Measurements from ENCODE around the gene KCTD17. TPM values are rescaled to one million over a fixed set of nuclear protein-coding genes. Genes with fewer than 3 reads are reported as not detected.

KCTD17 gene
- total and polyA plus RNA-seq, 4 donors = 2.0 to 5.2 (median 3.7) TPM

DNA sequence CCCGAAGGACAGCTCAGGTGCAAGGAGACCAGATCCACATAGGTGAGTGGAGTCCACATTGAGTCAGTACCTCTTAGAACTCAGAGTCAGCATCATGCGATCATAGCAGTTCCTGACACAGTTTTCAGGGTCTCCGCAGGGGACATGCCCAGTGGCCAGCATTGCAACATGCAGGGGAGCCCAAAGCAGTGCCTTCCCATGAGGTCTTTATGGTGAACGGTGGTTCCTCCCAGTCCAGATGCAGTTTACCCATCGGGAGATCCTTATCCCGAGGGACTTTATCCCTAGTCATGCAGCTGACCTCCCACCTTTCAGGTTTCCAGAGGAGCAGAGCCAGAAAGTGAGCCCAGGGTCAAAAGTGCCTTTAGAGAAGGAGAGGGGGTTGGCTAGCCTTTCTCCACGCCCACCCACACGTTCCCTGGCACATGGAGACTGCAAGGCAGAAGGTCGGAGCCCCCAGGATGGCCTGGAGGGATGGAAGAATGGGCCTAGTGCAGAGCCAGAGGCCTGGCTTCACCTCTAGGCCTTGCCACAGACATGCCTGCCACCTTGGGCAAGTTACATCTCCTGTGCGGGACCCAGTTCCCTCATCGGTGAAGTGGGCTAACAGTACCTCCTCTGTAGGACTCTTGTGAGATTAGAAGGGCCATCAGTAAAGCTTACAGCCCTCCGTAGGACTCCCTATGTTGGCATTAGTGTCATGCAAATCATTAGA lies 6.4 kb downstream of the KCTD17 start:
- TF ChIP-seq, protein P1, sequence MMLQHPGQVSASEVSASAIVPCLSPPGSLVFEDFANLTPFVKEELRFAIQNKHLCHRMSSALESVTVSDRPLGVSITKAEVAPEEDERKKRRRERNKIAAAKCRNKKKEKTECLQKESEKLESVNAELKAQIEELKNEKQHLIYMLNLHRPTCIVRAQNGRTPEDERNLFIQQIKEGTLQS (IDR thresholded peaks at IDR 0.05) = no peak
- no peak for TF ChIP-seq TAF1 (conservative IDR thresholded peaks at IDR 0.05)
- TF ChIP-seq GABPA (IDR thresholded peaks at IDR 0.05 in 1 of 2, conservative IDR thresholded peaks at IDR 0.05 in 1 of 2) = no peak
- H3K4me1 ChIP-seq (ENCODE audit: control insufficient read depth in 4 of 4, insufficient read depth in 4 of 4, low read length in 3 of 4) = no peaks in the 10 kb centered on the region
- no peak overlapping the region for H3K9ac ChIP-seq (ENCODE audit: low read depth in 1 of 2, low read length in 2 of 2)
- H3K27me3 ChIP-seq (ENCODE audit: control insufficient read depth in 4 of 4, insufficient read depth in 4 of 4, low read length in 3 of 4) = no peaks in the 10 kb centered on the region
- H3K9me3 ChIP-seq (ENCODE audit: control insufficient read depth in 4 of 4, low read length in 3 of 4) = no peaks in the 10 kb centered on the region
- H3K4me3 ChIP-seq (ENCODE audit: low read depth in 1 of 3, low read length in 3 of 3) = no peak overlapping the region
- DNase-seq (ENCODE audit: low spot score) = no peak
- 81% methylated on average over 12 of the region's 12 CpGs for WGBS
- H3K27ac ChIP-seq (ENCODE audit: low read depth in 1 of 2, low read length in 2 of 2) = no peak overlapping the region
- H3K36me3 ChIP-seq (ENCODE audit: control insufficient read depth in 4 of 4, insufficient read depth in 3 of 4, low read depth in 1 of 4, low read length in 3 of 4) = no peaks in the 10 kb centered on the region

DNA sequence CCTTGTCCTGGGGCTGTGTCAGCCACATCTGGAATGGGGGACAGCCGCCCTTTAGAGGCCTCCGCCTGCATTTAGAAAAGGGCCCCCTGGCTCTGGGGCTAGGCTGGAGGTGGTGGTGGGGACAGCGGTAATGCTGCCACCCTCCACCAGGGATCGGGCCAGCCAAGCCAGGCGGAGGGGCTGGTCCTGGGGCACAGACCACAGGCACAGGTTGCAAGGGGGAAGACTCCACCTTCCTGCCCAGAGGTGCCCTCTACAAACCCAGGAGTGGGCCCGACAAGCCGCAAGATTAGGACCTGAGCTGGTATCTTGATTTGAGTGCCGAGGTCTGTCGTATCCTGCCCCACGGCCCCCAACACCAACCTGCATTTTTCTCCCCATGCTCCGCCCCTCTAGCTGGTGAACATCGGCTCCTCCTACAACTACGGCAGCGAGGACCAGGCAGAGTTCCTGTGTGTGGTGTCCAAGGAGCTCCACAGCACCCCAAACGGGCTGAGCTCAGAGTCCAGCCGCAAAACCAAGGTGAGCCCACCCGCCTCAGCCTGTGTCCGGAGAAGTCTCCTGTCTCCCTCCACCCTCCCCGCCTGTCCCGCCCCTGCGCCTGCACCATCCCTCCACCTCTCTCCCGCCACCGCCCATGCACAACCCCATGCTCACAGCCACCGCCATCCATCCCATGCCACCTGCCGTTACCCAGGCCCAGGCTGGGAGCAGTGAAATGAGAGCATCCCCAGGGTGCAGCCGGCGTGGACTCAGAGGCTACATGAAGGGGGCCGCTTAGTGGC lies 7.6 kb downstream of the KCTD17 start:
- DNase-seq (ENCODE audit: low spot score) = no peak
- no peak overlapping the region for H3K9ac ChIP-seq (ENCODE audit: low read depth in 1 of 2, low read length in 2 of 2)
- no peaks in the 10 kb centered on the region for H3K36me3 ChIP-seq (ENCODE audit: control insufficient read depth in 4 of 4, insufficient read depth in 3 of 4, low read depth in 1 of 4, low read length in 3 of 4)
- H3K9me3 ChIP-seq (ENCODE audit: control insufficient read depth in 4 of 4, low read length in 3 of 4) = no peaks in the 10 kb centered on the region
- H3K4me1 ChIP-seq (ENCODE audit: control insufficient read depth in 4 of 4, insufficient read depth in 4 of 4, low read length in 3 of 4) = no peaks in the 10 kb centered on the region
- H3K4me3 ChIP-seq (ENCODE audit: low read depth in 1 of 3, low read length in 3 of 3) = no peak overlapping the region
- H3K27me3 ChIP-seq (ENCODE audit: control insufficient read depth in 4 of 4, insufficient read depth in 4 of 4, low read length in 3 of 4) = no peaks in the 10 kb centered on the region
- TF ChIP-seq HNF4G (IDR thresholded peaks at IDR 0.05) (no peak), NR2F2 (IDR thresholded peaks at IDR 0.05) (no peak), EGR1 (IDR thresholded peaks at IDR 0.05; ENCODE audit: low read depth in 2 of 2) (no peak), YY1 (IDR thresholded peaks at IDR 0.05) (no peak), FOXA1 (IDR thresholded peaks at IDR 0.05) (no peak), RXRA (IDR thresholded peaks at IDR 0.05) (no peak), JUND (IDR thresholded peaks at IDR 0.05) (no peak), RAD21 (IDR thresholded peaks at IDR 0.05) (no peak), HNF4A (conservative IDR thresholded peaks at IDR 0.05) (no peak), TAF1 (conservative IDR thresholded peaks at IDR 0.05) (no peak), SP1 (IDR thresholded peaks at IDR 0.05) (no peak), GABPA (IDR thresholded peaks at IDR 0.05 in 1 of 2, conservative IDR thresholded peaks at IDR 0.05 in 1 of 2) (no peak)
- TF ChIP-seq, protein P2, sequence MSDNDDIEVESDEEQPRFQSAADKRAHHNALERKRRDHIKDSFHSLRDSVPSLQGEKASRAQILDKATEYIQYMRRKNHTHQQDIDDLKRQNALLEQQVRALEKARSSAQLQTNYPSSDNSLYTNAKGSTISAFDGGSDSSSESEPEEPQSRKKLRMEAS (IDR thresholded peaks at IDR 0.05) = no peak
- TF ChIP-seq, protein P3, sequence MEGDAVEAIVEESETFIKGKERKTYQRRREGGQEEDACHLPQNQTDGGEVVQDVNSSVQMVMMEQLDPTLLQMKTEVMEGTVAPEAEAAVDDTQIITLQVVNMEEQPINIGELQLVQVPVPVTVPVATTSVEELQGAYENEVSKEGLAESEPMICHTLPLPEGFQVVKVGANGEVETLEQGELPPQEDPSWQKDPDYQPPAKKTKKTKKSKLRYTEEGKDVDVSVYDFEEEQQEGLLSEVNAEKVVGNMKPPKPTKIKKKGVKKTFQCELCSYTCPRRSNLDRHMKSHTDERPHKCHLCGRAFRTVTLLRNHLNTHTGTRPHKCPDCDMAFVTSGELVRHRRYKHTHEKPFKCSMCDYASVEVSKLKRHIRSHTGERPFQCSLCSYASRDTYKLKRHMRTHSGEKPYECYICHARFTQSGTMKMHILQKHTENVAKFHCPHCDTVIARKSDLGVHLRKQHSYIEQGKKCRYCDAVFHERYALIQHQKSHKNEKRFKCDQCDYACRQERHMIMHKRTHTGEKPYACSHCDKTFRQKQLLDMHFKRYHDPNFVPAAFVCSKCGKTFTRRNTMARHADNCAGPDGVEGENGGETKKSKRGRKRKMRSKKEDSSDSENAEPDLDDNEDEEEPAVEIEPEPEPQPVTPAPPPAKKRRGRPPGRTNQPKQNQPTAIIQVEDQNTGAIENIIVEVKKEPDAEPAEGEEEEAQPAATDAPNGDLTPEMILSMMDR (IDR thresholded peaks at IDR 0.05; ENCODE audit: low read depth, low read length, missing input control) = no peak
- TF ChIP-seq, protein P1 (IDR thresholded peaks at IDR 0.05) = no peak
- TF ChIP-seq, protein P4, sequence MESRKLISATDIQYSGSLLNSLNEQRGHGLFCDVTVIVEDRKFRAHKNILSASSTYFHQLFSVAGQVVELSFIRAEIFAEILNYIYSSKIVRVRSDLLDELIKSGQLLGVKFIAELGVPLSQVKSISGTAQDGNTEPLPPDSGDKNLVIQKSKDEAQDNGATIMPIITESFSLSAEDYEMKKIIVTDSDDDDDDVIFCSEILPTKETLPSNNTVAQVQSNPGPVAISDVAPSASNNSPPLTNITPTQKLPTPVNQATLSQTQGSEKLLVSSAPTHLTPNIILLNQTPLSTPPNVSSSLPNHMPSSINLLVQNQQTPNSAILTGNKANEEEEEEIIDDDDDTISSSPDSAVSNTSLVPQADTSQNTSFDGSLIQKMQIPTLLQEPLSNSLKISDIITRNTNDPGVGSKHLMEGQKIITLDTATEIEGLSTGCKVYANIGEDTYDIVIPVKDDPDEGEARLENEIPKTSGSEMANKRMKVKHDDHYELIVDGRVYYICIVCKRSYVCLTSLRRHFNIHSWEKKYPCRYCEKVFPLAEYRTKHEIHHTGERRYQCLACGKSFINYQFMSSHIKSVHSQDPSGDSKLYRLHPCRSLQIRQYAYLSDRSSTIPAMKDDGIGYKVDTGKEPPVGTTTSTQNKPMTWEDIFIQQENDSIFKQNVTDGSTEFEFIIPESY (IDR thresholded peaks at IDR 0.05) = no peak
- TF ChIP-seq, protein P5, sequence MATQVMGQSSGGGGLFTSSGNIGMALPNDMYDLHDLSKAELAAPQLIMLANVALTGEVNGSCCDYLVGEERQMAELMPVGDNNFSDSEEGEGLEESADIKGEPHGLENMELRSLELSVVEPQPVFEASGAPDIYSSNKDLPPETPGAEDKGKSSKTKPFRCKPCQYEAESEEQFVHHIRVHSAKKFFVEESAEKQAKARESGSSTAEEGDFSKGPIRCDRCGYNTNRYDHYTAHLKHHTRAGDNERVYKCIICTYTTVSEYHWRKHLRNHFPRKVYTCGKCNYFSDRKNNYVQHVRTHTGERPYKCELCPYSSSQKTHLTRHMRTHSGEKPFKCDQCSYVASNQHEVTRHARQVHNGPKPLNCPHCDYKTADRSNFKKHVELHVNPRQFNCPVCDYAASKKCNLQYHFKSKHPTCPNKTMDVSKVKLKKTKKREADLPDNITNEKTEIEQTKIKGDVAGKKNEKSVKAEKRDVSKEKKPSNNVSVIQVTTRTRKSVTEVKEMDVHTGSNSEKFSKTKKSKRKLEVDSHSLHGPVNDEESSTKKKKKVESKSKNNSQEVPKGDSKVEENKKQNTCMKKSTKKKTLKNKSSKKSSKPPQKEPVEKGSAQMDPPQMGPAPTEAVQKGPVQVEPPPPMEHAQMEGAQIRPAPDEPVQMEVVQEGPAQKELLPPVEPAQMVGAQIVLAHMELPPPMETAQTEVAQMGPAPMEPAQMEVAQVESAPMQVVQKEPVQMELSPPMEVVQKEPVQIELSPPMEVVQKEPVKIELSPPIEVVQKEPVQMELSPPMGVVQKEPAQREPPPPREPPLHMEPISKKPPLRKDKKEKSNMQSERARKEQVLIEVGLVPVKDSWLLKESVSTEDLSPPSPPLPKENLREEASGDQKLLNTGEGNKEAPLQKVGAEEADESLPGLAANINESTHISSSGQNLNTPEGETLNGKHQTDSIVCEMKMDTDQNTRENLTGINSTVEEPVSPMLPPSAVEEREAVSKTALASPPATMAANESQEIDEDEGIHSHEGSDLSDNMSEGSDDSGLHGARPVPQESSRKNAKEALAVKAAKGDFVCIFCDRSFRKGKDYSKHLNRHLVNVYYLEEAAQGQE (IDR thresholded peaks at IDR 0.05) = no peak
- 96% methylated on average over 28 of the region's 28 CpGs for WGBS
- no peak overlapping the region for H3K27ac ChIP-seq (ENCODE audit: low read depth in 1 of 2, low read length in 2 of 2)
